ENCODE results near the gene MAPK8.

The MAPK8 gene

DNA sequence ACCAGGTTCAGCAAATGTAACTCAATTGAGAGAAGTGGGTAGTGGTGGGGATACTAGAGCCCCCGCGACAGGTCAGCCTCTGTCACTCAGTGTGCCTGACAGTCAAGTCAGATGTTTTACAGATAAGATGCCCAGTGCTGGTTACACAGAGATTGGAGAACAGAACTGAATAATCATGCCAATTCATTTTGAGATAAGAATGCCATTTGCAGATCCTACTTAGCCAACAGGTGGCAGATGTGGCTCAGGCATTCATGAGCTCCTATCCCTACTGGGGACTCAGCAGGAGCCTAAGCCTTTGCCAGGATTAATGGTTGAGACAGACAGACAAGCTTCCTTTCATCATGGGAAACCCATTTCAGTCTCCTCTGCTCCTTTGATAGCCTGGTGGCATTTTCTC, 137.8 kb downstream of the MAPK8 start:
- H3K36me3 ChIP-seq (ENCODE audit: insufficient read depth, low read length) = no peaks in the 10 kb centered on the region
- no peaks in the 10 kb centered on the region for H3K27me3 ChIP-seq (ENCODE audit: insufficient read depth, low read length, poor library complexity)
- no peaks in the 10 kb centered on the region for H3K4me1 ChIP-seq (ENCODE audit: insufficient read depth, low read length)
- no peak overlapping the region for H3K9ac ChIP-seq (ENCODE audit: low read depth, low read length)
- DNase-seq (peak; percentile 4), ATAC-seq (ENCODE audit: insufficient read depth, low read depth) (no peak)
- no peaks in the 10 kb centered on the region for H3K9me3 ChIP-seq (ENCODE audit: insufficient read depth, low read length, severe bottlenecking)
- H3K4me3 ChIP-seq (ENCODE audit: low read depth in 1 of 2, low read length in 2 of 2) = no peak overlapping the region
- H2AFZ ChIP-seq (ENCODE audit: low read depth, low read length) = no peak overlapping the region
- TF ChIP-seq, protein P1, sequence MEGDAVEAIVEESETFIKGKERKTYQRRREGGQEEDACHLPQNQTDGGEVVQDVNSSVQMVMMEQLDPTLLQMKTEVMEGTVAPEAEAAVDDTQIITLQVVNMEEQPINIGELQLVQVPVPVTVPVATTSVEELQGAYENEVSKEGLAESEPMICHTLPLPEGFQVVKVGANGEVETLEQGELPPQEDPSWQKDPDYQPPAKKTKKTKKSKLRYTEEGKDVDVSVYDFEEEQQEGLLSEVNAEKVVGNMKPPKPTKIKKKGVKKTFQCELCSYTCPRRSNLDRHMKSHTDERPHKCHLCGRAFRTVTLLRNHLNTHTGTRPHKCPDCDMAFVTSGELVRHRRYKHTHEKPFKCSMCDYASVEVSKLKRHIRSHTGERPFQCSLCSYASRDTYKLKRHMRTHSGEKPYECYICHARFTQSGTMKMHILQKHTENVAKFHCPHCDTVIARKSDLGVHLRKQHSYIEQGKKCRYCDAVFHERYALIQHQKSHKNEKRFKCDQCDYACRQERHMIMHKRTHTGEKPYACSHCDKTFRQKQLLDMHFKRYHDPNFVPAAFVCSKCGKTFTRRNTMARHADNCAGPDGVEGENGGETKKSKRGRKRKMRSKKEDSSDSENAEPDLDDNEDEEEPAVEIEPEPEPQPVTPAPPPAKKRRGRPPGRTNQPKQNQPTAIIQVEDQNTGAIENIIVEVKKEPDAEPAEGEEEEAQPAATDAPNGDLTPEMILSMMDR (IDR thresholded peaks at IDR 0.05; ENCODE audit: borderline replicate concordance, extremely low read depth, low read length, poor library complexity, severe bottlenecking) = peak; percentile 37
- TF ChIP-seq EZH2 (IDR thresholded peaks at IDR 0.05; ENCODE audit: borderline replicate concordance, low read depth, low read length, severe bottlenecking) = no peak
- no peak overlapping the region for H3K27ac ChIP-seq (ENCODE audit: low read length)
- no peak overlapping the region for H3K4me2 ChIP-seq (ENCODE audit: insufficient read depth, low read length)
- no peaks in the 10 kb centered on the region for H4K20me1 ChIP-seq (ENCODE audit: insufficient read depth, low read length)
- no peaks in the 10 kb centered on the region for H3K79me2 ChIP-seq (ENCODE audit: insufficient read depth, low read length)

DNA sequence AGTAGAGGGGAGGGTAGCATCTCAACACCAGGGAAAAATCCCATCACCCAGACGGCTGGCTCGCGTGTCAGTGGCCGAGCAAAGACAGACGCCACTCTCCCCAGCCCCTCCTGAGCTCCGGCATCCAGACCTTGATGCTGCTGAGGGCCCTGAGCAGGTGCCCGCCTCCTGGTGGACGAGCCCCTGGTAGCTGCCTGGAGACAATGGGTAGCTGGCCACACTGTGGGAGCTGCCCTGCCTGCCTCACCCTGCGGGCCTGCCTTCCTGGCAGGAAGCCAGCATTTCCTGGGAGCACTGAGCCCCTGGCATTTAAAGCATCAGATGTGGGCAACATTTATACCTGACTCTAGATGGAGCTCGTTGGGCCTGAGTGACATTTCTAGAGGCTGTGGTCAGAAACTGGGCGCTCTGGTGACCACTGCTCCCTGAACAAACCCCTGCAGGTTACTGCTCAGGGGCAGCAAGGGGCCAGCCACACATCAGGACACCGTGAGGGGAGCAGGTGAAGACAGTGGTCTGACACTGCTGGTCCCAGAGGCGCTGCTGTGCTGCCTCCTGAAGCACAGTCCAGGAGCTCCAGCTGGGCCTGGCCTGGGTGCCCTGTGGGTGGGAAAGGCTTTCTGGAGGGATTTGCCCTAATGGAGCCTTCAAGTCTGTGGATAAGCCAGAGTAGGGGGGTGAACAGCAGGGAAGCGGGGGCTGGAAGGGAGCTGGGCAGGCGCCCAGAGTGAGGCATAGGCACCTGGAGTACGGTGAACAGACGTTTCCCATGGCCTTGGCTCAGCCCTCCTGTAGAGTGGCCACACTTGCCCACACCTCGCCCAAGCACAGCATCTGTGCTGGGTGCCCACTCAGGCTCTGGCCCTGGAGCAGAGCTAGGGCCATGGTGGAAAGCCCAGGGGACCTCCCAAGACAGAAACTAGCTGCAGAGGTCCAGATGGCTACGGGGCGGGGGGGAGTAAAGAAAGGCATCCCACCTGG, 138.7 kb downstream of the MAPK8 start:
- Histone ChIP-seq H3K79me2 (ENCODE audit: insufficient read depth, low read length) (no peaks in the 10 kb centered on the region), H3K4me1 (ENCODE audit: insufficient read depth, low read length) (no peaks in the 10 kb centered on the region), H3K36me3 (ENCODE audit: insufficient read depth, low read length) (no peaks in the 10 kb centered on the region), H3K9me3 (ENCODE audit: insufficient read depth, low read length, severe bottlenecking) (no peaks in the 10 kb centered on the region), H3K27ac (ENCODE audit: low read length) (no peak overlapping the region), H3K27me3 (ENCODE audit: insufficient read depth, low read length, poor library complexity) (no peaks in the 10 kb centered on the region), H3K4me2 (ENCODE audit: insufficient read depth, low read length) (no peak overlapping the region), H4K20me1 (ENCODE audit: insufficient read depth, low read length) (no peaks in the 10 kb centered on the region), H2AFZ (ENCODE audit: low read depth, low read length) (no peak overlapping the region), H3K4me3 (ENCODE audit: low read depth in 1 of 2, low read length in 2 of 2) (no peak overlapping the region), H3K9ac (ENCODE audit: low read depth, low read length) (no peak overlapping the region)
- TF ChIP-seq, protein P1 (IDR thresholded peaks at IDR 0.05; ENCODE audit: borderline replicate concordance, extremely low read depth, low read length, poor library complexity, severe bottlenecking) = no peak
- TF ChIP-seq EZH2 (IDR thresholded peaks at IDR 0.05; ENCODE audit: borderline replicate concordance, low read depth, low read length, severe bottlenecking) = no peak
- DNase-seq = peak; percentile 12
- peak; percentile 27; the same call in 2 of the 3 replicates for ATAC-seq (ENCODE audit: insufficient read depth, low read depth)

DNA sequence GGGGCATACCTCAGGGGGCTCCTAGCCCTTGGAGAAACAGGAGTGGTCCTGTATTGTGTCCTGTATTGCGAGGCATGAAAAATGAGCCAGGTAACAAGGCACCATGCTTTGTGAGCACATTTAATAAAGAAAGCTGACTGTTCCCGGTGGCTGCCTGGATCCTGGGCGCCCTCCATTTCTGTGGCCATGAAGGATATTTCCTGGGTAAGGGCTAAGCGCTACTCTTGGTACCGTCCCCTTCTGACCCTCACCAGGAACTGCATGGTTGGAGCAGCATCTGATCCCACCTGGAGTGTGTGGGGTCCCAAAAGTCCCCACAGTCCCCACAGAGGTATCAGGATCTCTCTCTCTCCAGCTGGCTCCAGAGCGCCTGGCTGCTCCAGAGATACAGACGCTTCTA, 139.5 kb downstream of the MAPK8 start:
- Histone ChIP-seq H3K4me2 (ENCODE audit: insufficient read depth, low read length) (no peak overlapping the region), H4K20me1 (ENCODE audit: insufficient read depth, low read length) (no peaks in the 10 kb centered on the region), H3K9ac (ENCODE audit: low read depth, low read length) (no peak overlapping the region), H3K79me2 (ENCODE audit: insufficient read depth, low read length) (no peaks in the 10 kb centered on the region), H3K9me3 (ENCODE audit: insufficient read depth, low read length, severe bottlenecking) (no peaks in the 10 kb centered on the region), H3K4me3 (ENCODE audit: low read depth in 1 of 2, low read length in 2 of 2) (no peak overlapping the region), H3K4me1 (ENCODE audit: insufficient read depth, low read length) (no peaks in the 10 kb centered on the region), H3K27ac (ENCODE audit: low read length) (no peak overlapping the region), H3K27me3 (ENCODE audit: insufficient read depth, low read length, poor library complexity) (no peaks in the 10 kb centered on the region), H3K36me3 (ENCODE audit: insufficient read depth, low read length) (no peaks in the 10 kb centered on the region), H2AFZ (ENCODE audit: low read depth, low read length) (no peak overlapping the region)
- no peak for DNase-seq
- no peak for ATAC-seq (ENCODE audit: insufficient read depth, low read depth)
- TF ChIP-seq, protein P1 (IDR thresholded peaks at IDR 0.05; ENCODE audit: borderline replicate concordance, extremely low read depth, low read length, poor library complexity, severe bottlenecking) = no peak
- no peak for TF ChIP-seq EZH2 (IDR thresholded peaks at IDR 0.05; ENCODE audit: borderline replicate concordance, low read depth, low read length, severe bottlenecking)

All from DND-41 (cell line).